ENCODE results near the gene AUH.

Gene AUH

GRCh38 chr9:91336786-91337185 lies 24.9 kb downstream of the AUH start:
- DNase-seq, result no peak

GRCh38 chr9:91334053-91334452 lies 27.7 kb downstream of the AUH start:
- DNase-seq, result peak; percentile 58

GRCh38 chr9:91333551-91333950 lies 28.2 kb downstream of the AUH start:
- DNase-seq, result no peak

GRCh38 chr9:91332546-91333231 lies 29.0 kb downstream of the AUH start:
- no peak for DNase-seq

- no peak for DNase-seq
Measured at GRCh38 chr9:91331849-91332248, 29.9 kb downstream of the AUH start.

- no peak for DNase-seq
Measured at GRCh38 chr9:91328186-91328585, 33.5 kb downstream of the AUH start.

GRCh38 chr9:91321691-91322090 lies 40.0 kb downstream of the AUH start:
- no peak for DNase-seq

- no peak for DNase-seq
Measured at GRCh38 chr9:91320299-91320698, 41.4 kb downstream of the AUH start.

- no peak for DNase-seq
Measured at GRCh38 chr9:91316093-91316492, 45.6 kb downstream of the AUH start.

GRCh38 chr9:91315191-91315590 lies 46.5 kb downstream of the AUH start:
- DNase-seq, result no peak

- DNase-seq, result no peak
Measured at GRCh38 chr9:91312717-91313325, 48.9 kb downstream of the AUH start.

- DNase-seq, result no peak
Measured at GRCh38 chr9:91310037-91310436, 51.7 kb downstream of the AUH start.

GRCh38 chr9:91308191-91308590 lies 53.5 kb downstream of the AUH start:
- DNase-seq, result no peak

GRCh38 chr9:91307279-91307678 lies 54.4 kb downstream of the AUH start:
- no peak for DNase-seq

GRCh38 chr9:91306296-91306630 lies 55.5 kb downstream of the AUH start:
- no peak for DNase-seq

- DNase-seq, result no peak
Measured at GRCh38 chr9:91305596-91306295, 56.0 kb downstream of the AUH start.

- DNase-seq, result no peak
Measured at GRCh38 chr9:91303741-91304415, 57.8 kb downstream of the AUH start.

- peak; percentile 79 for DNase-seq
Measured at GRCh38 chr9:91302831-91303230, 58.9 kb downstream of the AUH start.

GRCh38 chr9:91301161-91301560 lies 60.6 kb downstream of the AUH start:
- DNase-seq, result peak; percentile 17

- no peak for DNase-seq
Measured at GRCh38 chr9:91298311-91298710, 63.4 kb downstream of the AUH start.

GRCh38 chr9:91297306-91297705 lies 64.4 kb downstream of the AUH start:
- DNase-seq, result no peak

- no peak for DNase-seq
Measured at GRCh38 chr9:91296354-91296753, 65.4 kb downstream of the AUH start.

- DNase-seq, result no peak
Measured at GRCh38 chr9:91295357-91295756, 66.4 kb downstream of the AUH start.

GRCh38 chr9:91291866-91292265 lies 69.9 kb downstream of the AUH start:
- no peak for DNase-seq
